HG02973 (cell line): ENCODE measurements around the gene XXYLT1.

Source experiments
- ATAC-seq: cut with Tn5 transposase; IDR thresholded peaks from one replicate; pipeline ENCODE4 v1.9.1; 2021; ENCODE audit warnings: moderate library complexity; ENCODE audit not compliant: unreplicated experiment

XXYLT1 gene

GRCh38 chr3:195071011-195071728 is 199.8 kb downstream of the XXYLT1 start:
- no peak for ATAC-seq

GRCh38 chr3:195070336-195070735 is 200.6 kb downstream of the XXYLT1 start:
- ATAC-seq, result no peak

GRCh38 chr3:195069501-195070251 is 201.3 kb downstream of the XXYLT1 start:
- no peak for ATAC-seq

- no peak for ATAC-seq
Observed at GRCh38 chr3:195068084-195069080, 202.6 kb downstream of the XXYLT1 start.

GRCh38 chr3:195066441-195066841 is 204.5 kb downstream of the XXYLT1 start:
- ATAC-seq, result no peak

- no peak for ATAC-seq
Observed at GRCh38 chr3:195065864-195066185, 205.1 kb downstream of the XXYLT1 start.

GRCh38 chr3:195065142-195065863 is 205.7 kb downstream of the XXYLT1 start:
- ATAC-seq, result no peak

GRCh38 chr3:195064300-195064931 is 206.5 kb downstream of the XXYLT1 start:
- ATAC-seq, result no peak

- ATAC-seq, result no peak
Observed at GRCh38 chr3:195063581-195064193, 207.3 kb downstream of the XXYLT1 start.

GRCh38 chr3:195062866-195063540 is 208.0 kb downstream of the XXYLT1 start:
- ATAC-seq, result no peak

GRCh38 chr3:195061756-195062655 is 209.0 kb downstream of the XXYLT1 start:
- ATAC-seq, result no peak

- ATAC-seq, result no peak
Observed at GRCh38 chr3:195060531-195061291, 210.2 kb downstream of the XXYLT1 start.

GRCh38 chr3:195060217-195060481 is 210.8 kb downstream of the XXYLT1 start:
- no peak for ATAC-seq

- ATAC-seq, result no peak
Observed at GRCh38 chr3:195059471-195060216, 211.3 kb downstream of the XXYLT1 start.

- ATAC-seq, result no peak
Observed at GRCh38 chr3:195059006-195059350, 212.0 kb downstream of the XXYLT1 start.

GRCh38 chr3:195058336-195059005 is 212.5 kb downstream of the XXYLT1 start:
- no peak for ATAC-seq

- ATAC-seq, result no peak
Observed at GRCh38 chr3:195057716-195058115, 213.2 kb downstream of the XXYLT1 start.
